Medulla oblongata (tissue), 1 donor: ENCODE results near the gene FAM120A.
"Not testable (repeated sequence)": the region's sequence is repeated elsewhere in the genome, so short reads cannot be mapped to it uniquely, and the experiment has no call there.

Experiments used
- DNase-seq: peaks from one replicate; pipeline ENCODE4 v3.0.0-alpha.2; 2015; ENCODE audit errors: extremely low spot score

Gene FAM120A, protein sequence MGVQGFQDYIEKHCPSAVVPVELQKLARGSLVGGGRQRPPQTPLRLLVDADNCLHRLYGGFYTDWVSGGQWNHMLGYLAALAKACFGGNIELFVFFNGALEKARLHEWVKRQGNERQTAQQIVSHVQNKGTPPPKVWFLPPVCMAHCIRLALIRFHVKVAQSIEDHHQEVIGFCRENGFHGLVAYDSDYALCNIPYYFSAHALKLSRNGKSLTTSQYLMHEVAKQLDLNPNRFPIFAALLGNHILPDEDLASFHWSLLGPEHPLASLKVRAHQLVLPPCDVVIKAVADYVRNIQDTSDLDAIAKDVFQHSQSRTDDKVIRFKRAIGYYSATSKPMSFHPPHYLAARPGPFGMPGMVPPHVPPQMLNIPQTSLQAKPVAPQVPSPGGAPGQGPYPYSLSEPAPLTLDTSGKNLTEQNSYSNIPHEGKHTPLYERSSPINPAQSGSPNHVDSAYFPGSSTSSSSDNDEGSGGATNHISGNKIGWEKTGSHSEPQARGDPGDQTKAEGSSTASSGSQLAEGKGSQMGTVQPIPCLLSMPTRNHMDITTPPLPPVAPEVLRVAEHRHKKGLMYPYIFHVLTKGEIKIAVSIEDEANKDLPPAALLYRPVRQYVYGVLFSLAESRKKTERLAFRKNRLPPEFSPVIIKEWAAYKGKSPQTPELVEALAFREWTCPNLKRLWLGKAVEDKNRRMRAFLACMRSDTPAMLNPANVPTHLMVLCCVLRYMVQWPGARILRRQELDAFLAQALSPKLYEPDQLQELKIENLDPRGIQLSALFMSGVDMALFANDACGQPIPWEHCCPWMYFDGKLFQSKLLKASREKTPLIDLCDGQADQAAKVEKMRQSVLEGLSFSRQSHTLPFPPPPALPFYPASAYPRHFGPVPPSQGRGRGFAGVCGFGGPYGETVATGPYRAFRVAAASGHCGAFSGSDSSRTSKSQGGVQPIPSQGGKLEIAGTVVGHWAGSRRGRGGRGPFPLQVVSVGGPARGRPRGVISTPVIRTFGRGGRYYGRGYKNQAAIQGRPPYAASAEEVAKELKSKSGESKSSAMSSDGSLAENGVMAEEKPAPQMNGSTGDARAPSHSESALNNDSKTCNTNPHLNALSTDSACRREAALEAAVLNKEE

DNA sequence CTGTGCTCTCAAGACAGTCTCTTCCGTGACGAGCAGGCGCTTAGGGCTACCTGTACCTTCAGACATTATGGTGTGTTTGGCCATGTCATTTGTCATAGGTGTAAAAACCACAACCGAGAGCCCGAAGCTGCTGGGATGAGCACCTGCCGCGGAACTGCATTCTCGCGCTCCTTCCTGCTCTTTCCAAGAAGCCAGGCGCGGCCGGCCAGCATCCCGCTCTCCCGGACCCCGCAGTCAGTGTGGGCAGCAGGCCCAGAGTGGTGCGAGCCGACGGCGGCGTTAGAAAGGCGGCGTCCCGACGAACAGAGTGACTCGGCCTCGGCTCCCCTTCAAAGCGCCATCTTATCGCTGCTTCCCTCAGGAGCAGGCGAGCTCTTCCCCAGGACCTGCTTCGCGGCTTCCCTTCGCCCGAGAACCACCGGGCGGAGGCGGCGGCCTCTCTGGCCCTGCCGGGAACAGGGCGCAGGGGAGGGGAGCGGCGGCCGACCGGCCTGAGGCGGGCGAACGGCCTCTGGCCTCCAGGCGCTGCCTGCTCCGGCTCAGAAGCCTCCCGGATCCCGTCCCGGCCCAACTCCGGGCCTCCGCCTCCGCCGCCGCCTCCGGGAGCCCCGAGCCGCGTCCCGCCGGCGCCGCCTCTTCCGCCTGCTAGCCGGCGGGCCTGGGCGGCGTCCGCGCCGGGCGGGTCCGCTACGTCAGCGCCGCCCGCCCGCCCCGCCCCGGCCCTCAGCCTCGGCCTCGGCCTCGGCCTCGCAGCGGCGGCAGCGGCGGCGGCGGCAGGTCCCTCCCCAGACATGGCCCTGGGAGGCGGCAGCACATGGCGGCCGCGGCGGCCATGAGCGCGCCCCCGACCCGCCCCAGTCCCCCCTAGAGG lies at the start of gene FAM120A:
FAM120A (plus strand) TSS at position 741 of the 871 bp plus-strand sequence. CDS start 231 bp downstream, outside the sequence.
- DNase-seq: peak; percentile 79

DNA sequence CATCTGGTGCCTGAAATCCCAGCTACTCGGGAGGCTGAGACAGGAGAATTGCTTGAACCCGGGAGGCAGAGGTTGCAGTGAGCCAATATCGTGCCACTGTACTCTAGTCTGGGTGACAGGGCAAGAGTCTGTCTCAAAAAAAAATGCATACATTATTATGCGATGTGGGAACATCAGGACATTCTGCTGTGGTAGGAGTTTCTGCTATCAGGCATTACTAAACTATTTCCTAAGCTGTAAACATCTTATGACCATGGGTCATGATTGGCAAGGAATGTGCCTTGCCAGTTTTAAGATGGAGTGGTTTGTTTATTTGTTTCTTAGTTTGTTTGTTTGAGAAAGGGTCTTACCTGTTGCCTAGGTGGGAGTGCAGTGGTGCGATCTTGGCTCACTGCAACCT lies 45.1 kb upstream of the FAM120A start:
- DNase-seq: no peak

DNA sequence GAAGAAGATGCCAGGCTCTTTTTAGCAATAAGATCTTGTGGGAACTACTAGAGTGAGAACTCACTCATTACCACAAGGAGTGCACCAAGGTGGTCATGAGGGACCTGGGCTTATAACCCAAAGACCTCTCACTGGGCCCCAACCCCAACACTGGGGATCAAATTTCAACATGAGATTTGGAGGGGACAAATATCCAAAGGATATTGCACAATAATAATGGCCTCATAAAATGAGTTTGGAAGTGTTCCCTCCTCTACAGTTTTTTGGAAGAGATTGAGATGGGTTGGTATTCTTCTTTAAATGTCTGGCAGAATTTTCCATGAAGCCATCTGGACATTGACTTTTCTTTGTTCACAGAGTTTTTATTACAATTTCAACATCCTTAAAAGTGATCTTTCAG lies 38.0 kb upstream of the FAM120A start:
- no peak for DNase-seq

DNA sequence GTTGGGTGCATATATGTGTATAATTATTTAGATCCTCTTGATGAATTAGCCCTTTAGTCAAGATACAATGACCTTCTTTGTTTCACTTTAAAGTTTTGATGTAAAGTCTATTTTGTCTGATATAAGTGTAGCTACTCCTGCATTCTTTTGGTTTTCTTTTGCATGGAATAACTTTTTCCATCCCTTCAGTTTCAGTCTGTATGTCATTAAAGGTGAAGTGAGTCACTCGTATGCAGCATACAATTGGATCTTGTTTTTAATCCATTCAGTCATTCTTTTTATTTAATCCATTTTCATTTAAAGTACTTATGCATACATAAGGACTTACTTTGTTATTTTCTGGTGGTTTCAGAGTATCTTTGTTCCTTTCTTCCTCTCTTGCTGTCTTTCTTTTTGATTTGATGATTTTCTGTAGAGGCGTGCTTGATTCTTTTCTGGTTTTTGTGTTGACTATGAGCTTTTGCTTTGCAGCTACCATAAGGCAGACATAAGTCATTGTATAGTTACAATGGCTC lies 36.3 kb upstream of the FAM120A start:
- no peak for DNase-seq

DNA sequence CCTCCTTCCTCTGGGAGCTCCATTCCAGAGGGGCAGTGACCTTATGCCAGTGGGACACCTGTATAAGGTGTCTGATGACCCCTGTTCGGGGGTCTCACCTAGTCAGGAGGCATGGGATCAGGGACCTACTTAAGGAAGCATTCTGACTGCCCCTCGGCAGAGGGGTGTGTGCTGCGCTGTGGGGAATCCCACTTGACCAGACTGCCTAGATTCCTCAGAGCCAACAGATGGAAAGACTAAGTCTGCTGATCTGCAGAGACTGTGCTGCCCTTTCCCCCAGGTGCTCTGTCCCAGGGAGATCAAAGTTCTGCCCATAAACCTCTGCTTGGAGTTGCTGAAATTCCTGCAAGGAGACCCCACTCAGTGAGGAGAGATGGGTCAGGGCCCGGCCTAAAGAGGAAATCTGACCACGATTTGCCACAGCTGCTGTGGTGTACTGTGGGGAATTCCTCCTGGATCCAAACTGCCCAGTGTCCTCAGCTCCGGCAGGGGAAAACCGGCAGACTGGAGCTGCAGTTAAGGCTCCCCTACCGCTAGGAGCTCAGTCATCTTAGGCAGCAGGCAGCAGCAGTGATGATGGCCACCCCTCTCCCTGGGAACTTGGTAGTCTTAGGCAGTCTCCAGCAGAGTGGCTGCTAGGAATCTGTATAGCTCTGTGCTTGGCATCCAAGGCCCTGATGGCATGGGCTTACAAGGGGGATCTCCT lies 34.8 kb upstream of the FAM120A start:
- no peak for DNase-seq

DNA sequence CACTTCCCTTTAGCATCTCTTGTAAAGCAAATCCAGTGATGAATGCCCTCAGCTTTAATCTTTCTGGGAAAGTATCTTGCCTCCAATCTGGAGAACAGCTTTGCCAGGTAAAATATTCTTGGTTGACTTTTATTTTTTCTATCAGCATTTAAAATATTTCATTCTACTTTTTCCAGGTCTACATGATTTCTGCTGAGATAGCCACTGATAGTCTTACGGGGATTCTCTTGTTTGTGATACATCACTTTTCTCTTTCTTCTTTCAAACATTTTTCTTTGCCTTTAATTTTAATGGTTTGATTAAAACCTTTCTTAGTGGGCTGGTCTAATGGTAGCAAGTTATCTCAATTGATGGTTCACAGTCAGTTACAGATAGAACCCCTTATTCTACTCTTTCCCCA lies 33.9 kb upstream of the FAM120A start:
- no peak for DNase-seq

DNA sequence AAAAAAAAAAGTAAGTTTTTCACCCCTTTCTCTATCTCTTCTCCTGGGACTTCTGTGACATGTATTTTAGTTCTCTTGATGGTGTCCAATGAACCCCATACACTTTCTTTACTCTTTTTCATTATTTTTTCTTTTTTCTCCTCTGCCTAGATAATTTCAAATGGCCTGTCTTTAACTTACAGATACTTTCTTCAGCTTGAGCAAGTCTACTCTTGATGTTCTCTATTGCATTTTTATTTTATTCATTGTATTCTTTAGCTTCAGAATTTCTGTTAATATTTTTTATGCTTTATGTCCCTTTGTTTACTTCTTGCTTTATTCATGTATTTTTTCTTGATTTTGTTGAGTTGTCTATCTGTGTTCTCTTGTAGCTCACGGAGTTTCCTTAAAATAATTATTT lies 32.5 kb upstream of the FAM120A start:
- DNase-seq: no peak

DNA sequence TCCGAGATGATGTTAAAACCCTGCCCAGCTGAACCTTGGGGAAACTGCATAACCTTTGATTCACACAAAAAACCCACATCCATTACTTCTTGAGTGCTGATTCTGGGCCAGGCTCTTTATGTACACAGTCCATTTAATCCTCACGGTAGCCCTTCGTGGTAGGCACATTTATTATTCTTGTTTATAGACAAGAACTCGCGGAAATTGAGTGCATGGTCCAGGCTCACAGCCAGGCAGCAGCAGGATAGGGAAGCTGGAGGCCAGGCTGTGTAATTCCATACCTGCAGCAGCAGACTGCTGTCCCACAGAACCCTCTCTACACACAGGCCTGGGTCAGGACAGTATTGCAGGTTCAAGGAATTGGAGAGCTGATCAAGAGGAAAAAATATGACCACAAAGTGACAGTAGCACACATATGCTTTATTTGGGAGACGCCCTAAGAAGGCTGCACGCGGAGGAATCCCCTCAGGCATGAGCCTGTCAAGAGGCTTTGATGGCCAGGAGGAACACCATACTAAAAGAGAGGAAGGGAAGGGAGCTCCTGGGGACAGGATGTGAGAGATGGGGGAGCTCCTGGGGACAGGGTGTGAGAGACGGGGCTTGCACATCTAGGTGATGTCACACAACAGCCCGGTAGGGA lies 28.4 kb upstream of the FAM120A start:
- no peak for DNase-seq

DNA sequence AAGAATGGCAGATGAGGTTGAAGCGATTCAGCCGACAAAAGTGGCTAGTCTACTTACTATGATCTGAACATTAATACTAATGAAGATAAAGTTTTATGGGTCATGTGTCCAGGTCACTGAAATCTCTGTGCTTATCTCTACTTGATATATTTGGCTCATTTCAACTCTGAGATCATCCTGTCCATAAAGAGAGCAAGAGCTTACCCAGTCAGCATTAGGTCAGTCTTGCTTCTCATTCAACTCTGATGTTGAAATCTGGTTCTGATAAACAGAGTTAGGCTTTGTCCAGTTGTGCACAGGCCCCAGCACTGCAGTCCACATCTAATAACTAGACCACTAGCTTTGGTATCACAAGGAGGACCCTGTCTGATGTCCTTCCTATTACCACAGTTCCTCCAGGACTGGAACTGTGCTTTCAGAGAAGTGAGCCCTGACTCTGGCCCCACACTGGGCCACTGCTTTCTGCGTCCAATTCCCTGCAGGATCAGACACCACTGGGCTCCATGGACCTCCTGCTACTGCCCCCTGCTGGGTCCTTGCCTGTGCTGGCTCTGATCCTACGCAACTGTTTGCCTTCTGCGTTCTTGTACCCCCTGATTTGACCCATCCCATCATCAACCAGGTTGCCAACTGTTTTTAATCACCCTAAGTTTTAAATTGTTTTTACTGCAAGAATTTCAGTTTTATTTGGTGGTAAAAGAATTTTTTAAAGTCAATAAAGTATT lies 23.7 kb upstream of the FAM120A start:
- no peak for DNase-seq

DNA sequence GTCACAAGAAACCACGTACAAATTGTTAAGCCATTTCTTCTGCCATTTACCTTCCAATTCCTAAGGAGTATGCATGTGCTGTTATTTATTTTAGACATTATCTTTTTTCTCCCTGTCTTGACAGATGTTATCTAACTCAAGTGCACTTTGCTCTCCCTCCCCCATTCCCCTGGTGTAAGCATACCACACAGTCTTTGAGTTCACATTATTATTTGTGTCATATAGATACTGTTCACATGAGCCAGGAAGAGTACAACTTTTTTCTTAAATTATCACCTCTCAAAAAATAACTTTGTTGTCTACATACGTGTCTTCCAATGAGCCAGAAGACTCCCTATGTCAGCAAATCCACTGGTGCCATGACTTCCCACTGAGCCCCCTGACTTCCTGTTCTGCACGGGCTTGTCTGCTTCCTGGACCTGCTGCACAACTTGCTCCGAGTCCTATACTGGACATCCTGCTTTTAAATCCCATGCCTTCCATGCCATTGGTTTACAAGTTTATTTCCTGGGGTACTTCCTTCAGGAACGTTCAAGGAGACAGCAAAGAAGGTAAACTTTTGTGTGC lies 19.9 kb upstream of the FAM120A start:
- peak; percentile 40 for DNase-seq

DNA sequence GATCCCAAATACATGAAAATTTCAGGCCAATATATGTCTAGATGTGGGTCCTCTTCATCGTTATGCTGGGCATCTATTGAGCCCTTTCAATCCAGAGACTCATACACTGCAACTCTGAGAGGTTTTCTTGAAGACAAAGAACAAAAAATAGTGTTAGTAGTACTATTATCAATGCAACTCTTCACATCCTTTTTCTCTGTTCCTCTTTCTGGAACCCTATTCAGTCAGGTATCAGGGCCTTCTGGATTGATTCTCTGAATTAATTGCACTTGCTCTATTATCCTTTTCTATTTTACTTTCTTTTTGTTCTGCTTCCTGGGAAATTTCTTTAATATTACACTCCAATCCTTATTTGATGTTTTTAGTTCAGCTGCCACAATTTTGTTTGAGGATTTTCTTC lies 18.5 kb upstream of the FAM120A start:
- no peak for DNase-seq

DNA sequence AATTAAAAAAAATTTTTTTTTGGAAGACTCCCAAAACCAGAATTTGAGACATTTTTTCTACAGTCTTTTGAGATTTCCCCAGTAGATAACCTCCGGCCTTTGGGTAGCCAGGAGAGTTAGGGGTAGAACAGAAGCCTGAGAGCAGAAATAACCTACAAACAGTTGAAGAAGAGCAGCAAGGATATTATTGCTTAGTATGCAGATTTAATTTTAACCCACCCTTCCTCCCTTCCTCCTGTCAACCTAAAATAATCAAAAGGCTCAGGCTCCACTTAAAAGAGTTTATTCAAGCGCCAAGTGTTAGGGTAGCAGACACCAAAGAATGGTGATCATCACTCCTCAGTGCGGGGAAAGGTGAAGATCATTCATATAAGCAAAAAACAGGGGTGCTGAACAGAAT lies 17.4 kb upstream of the FAM120A start:
- no peak for DNase-seq

DNA sequence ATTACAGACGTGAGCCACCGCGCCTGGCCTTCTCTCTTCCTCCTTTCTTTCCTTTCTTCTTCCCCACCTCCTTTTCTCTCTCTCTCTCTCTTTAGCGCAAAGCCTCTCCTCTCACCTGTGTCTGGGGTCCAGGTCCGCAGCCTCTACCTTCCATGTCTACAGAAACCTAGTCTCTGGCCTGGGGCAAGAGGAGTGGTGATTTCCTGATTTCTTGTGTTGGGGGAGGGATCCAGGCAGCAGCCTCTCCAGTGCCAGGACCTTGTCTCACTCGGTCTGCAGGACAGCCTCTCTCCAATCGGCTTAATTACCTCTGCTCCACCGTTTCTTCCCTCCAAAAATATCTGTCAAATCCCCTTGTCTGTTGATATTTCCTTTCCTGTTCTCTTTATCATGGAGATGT lies 16.1 kb upstream of the FAM120A start:
- DNase-seq: no peak

DNA sequence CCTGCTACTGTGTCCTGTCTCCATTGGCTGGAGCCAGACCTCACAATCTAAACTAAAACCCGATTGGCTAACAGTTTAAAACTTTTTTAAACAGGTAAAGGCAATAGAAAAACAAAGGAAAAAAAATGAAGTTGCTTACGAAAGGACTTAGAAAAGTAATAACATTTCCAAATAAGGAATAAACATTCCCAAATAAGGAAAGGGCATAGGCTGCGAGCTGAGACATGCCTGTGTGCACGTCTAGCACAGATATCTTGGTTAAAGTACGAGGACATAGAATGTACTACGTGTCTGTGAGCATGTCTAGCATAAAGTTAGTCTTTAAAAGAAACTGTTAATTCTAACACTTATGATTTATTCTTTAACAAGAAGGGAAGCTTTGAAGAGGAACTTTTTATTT lies 15.3 kb upstream of the FAM120A start:
- DNase-seq: no peak

DNA sequence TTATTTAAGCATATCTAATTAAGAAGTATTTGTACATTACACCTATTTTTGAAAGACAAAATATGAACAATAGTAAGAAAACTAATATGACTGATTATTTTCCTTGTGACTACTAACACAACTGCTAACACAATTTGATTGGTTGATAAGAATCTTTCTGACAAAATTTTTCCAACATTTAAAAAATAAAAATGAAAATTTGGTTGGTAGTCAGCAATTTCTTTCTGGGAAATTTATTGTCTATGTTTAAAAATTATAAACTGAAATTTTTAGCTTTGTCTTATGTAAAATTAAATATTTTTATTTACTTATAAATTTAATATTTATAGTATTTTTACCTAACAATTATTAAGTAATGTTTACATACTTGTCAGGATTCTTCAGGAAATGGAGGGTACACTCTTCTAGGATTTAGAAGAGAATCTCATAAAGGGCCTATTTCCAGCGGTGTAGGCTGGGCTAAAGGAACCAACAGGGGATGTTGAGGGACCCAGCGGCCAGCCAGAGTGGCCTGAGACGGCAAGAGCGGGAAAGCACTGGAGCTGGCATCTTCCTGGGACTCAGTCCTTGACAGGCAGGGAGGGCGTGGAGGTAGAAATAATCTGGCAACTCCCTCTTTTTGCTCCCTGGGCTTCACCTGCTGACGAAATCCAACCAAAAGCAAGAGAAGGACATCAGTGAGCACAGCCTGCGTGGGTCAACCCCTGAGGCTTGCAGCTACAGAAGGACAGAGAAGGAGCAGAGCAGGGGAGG lies 14.7 kb upstream of the FAM120A start:
- DNase-seq: no peak

DNA sequence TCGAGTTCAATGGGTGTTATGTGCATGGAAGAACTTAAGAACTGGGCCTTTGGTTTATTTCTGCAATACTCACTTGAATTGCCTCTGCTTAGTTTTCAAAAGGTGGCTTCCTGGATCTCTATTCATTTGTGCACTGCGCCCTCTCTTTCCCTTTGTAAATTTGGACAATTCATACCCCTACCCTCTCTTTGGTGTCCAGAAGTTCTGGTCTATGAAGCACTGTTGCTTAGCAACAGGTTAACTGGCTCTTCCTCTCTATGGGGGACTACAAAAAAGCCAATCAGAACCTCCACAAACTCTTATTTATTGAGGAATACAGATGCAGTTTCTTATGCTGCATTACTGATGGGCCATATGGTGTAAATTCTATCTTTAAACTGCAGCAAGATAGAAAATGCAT lies 13.5 kb upstream of the FAM120A start:
- DNase-seq: no peak

DNA sequence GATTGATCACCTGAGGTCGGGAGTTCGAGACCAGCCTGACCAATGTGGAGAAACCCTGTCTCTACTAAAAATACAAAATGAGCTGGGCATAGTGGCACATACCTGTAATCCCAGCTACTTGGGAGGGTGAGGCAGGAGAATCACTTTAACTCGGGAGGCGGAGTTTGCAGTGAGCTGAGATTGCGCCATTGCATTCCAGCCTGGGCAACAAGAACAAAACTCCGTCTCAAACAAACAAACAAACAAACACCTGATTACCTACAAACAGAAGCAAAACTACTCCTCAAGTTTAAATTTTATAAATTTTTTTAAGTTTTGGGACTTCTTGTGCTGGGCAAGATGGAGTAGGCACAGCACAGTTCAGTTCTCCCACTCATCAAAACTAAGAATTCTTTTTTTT lies 12.2 kb upstream of the FAM120A start:
- DNase-seq: not testable (repeated sequence)

DNA sequence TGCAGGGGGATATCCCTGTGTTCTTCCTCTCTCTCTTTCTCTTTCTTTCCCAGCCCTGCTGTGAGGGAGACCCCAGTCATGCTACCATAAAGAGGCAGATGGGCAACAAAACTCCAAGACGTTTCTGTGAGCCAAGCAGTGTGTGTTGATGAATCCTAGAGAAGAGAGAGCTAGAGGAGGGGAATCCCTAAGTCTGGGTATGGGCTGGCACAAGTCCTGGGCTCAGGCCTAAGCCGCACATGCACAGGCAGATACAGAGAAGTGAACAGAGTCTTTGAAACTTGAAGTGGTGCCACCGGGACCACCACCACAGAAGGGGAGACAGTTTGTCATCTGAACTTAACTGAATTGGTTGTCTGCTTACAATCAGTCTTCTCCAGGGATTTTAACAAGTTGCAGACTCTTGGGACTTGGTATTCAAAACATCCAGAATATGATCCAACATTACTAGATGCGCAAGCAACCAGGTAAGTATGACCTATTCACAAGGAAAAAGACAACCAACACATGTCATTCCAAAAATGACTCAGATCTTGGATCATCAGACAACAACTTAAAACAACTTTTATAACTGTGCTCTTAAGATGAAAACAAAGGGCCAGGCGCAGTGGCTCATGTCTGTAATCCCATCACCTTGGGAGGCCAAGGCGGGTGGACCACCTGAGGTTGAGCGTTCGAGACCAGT lies 10.4 kb upstream of the FAM120A start:
- no peak for DNase-seq
